ENCODE data around the gene CORO2A. TPM values are rescaled to one million over a fixed set of nuclear protein-coding genes. Genes with fewer than 3 reads are reported as not detected.

CORO2A gene
- total and polyA plus RNA-seq, 10 of the 15 experiments (the other 5 are each of a cell fraction or from before 2014, with no cell fraction given) = 1.0 to 5.3 (median 3.5) TPM

DNA sequence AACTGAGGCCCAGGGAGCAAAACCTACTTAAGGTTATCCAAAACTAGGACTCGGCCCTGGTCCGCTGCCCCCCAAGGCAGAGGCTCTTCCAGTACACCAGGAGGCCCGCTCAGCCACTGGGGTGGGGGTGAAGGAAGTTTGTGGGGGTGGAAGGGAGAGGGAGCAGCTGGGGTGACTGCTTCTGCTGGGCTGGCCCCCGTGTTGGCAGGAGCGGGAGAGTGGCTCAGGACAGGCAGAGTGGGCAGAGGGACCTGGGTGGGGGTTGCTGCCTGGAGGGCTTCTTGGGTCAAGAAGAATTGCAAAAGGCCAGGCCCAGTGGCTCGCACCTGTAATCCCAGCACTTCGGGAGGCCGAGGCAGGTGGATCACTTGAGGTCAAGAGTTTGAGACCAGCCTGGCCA, 65.2 kb downstream of the CORO2A start (continued):
- TF ChIP-seq EGR1 (IDR thresholded peaks at IDR 0.05; ENCODE audit: borderline replicate concordance in 1 of 2, low read depth in 2 of 2, low read length in 2 of 2) (no peak), EZH2 (IDR thresholded peaks at IDR 0.05; ENCODE audit: borderline replicate concordance, control insufficient read depth, low read depth, low read length) (no peak), RUNX3 (IDR thresholded peaks at IDR 0.05; ENCODE audit: low read length) (no peak), POLR2AphosphoS5 (IDR thresholded peaks at IDR 0.05; ENCODE audit: low read length) (no peak), NFIC (IDR thresholded peaks at IDR 0.05; ENCODE audit: low read depth, low read length) (no peak)

GRCh38 chr9:98124637-98125426, 67.6 kb downstream of the CORO2A start:
- ATAC-seq (no peak), FAIRE-seq (no peak), DNase-seq (ENCODE audit: low read depth, low spot score) (no peak)
- ChIA-PET SMC1A (ENCODE audit: uncharacterized antibody, unreplicated experiment) (interaction anchor here (0.8 kb wide), 1 partner anchor 23 kb away, joined by 4 read pairs; no protein-coding TSS in a partner anchor), CTCF (interaction anchor here (0.6 to 1.2 kb wide), 4 partner anchors 10 to 66 kb away, joined by 3 to 4 read pairs (median 4); no protein-coding TSS in a partner anchor), POLR2A (no interaction called here), RAD21 (ENCODE audit: unreplicated experiment) (no interaction called here)
- H3K27me3 ChIP-seq (replicated peaks in 1 of 2; ENCODE audit: control insufficient read depth in 2 of 2, insufficient read depth in 2 of 2, low read length in 1 of 2) = no peaks in the 10 kb centered on the region
- H3K9ac ChIP-seq (ENCODE audit: control insufficient read depth, insufficient read depth, low read length) = no peak overlapping the region
- intact Hi-C loops (cut with micrococcal nuclease; ENCODE audit: unreplicated experiment) (no loop called here), in situ Hi-C loops (cut with MboI) (no loop called here)
- H3K4me2 ChIP-seq (ENCODE audit: control insufficient read depth, insufficient read depth) = no peak overlapping the region
- no peak overlapping the region for H3K27ac ChIP-seq (ENCODE audit: control insufficient read depth, insufficient read depth)
- WGBS (ENCODE audit: insufficient coverage, insufficient replicate concordance, low lambda C conversion rate, missing lambda C conversion rate) = 91% methylated on average over 15 of the region's 15 CpGs
- no peaks in the 10 kb centered on the region for H4K20me1 ChIP-seq (ENCODE audit: control insufficient read depth, insufficient read depth)
- TF ChIP-seq YBX1 (IDR thresholded peaks at IDR 0.05) (no peak), KLF5 (IDR thresholded peaks at IDR 0.05; ENCODE audit: partially characterized antibody) (no peak), SPI1 (IDR thresholded peaks at IDR 0.05; ENCODE audit: borderline replicate concordance, insufficient read depth, low read depth, low read length) (no peak), CREM (IDR thresholded peaks at IDR 0.05; ENCODE audit: low read depth) (no peak), EZH2 (IDR thresholded peaks at IDR 0.05; ENCODE audit: borderline replicate concordance, control insufficient read depth, low read depth, low read length) (no peak), NFYA (IDR thresholded peaks at IDR 0.05; ENCODE audit: borderline replicate concordance, low read depth, low read length) (no peak), PBX3 (IDR thresholded peaks at IDR 0.05; ENCODE audit: insufficient replicate concordance, low read depth, low read length) (no peak), CEBPB (IDR thresholded peaks at IDR 0.05; ENCODE audit: borderline replicate concordance in 1 of 2, low read depth in 2 of 2, low read length in 2 of 2) (no peak), SUZ12 (IDR thresholded peaks at IDR 0.05; ENCODE audit: unreplicated experiment) (no peak), GABPA (IDR thresholded peaks at IDR 0.05; ENCODE audit: low read depth) (no peak), WRNIP1 (IDR thresholded peaks at IDR 0.05; ENCODE audit: borderline replicate concordance, low read depth, low read length) (no peak), ATF2 (IDR thresholded peaks at IDR 0.05; ENCODE audit: low read length) (no peak), TAF1 (IDR thresholded peaks at IDR 0.05; ENCODE audit: borderline replicate concordance, low read depth, low read length) (no peak)
- H3K9me3 ChIP-seq (replicated peaks; ENCODE audit: control insufficient read depth, insufficient read depth, low read length) = no peaks in the 10 kb centered on the region
- H3K4me1 ChIP-seq (ENCODE audit: control insufficient read depth, insufficient read depth, low read length) = peaks cover 32% of the 10 kb centered on the region
- no TSS peak for BruUV-seq (replicated peaks)
- no peaks in the 10 kb centered on the region for H3K36me3 ChIP-seq (ENCODE audit: control insufficient read depth in 2 of 2, insufficient read depth in 2 of 2, low read length in 1 of 2)
- H3K79me2 ChIP-seq (ENCODE audit: control insufficient read depth, insufficient read depth, low read length) = no peaks in the 10 kb centered on the region
- no peak overlapping the region for H3K4me3 ChIP-seq
- H2AFZ ChIP-seq (ENCODE audit: control insufficient read depth, low read depth, low read length) = no peak overlapping the region
